Osteocyte (in vitro differentiated cells): ENCODE measurements around the gene NCAM1. TPM values are rescaled to one million over a fixed set of nuclear protein-coding genes. Genes with fewer than 3 reads are reported as not detected.

ENCODE experiments used
- DNase-seq: peaks from one replicate; pipeline ENCODE4 v3.0.0; 2021; ENCODE audit warnings: mixed read lengths; ENCODE audit not compliant: unreplicated experiment; ENCODE audit errors: extremely low spot score
- H3K27ac Mint-ChIP-seq: one replicate; pipeline ENCODE4 v1.8.0; 2021; ENCODE audit warnings: mild to moderate bottlenecking, mixed read lengths; ENCODE audit not compliant: unreplicated experiment
- H3K27me3 Mint-ChIP-seq: one replicate; pipeline ENCODE4 v1.8.0; 2021; ENCODE audit warnings: mixed read lengths; ENCODE audit not compliant: unreplicated experiment
- H3K36me3 Mint-ChIP-seq: one replicate; pipeline ENCODE4 v1.8.0; 2021; ENCODE audit warnings: mixed read lengths; ENCODE audit not compliant: unreplicated experiment
- H3K4me1 Mint-ChIP-seq: one replicate; pipeline ENCODE4 v1.8.0; 2021; ENCODE audit warnings: mixed read lengths; ENCODE audit not compliant: unreplicated experiment
- H3K4me3 Mint-ChIP-seq: one replicate; pipeline ENCODE4 v1.8.0; 2021; ENCODE audit warnings: mild to moderate bottlenecking, moderate library complexity, mixed read lengths; ENCODE audit not compliant: unreplicated experiment
- H3K9me3 Mint-ChIP-seq: one replicate; pipeline ENCODE4 v1.8.0; 2021; ENCODE audit warnings: mixed read lengths; ENCODE audit not compliant: unreplicated experiment
- CTCF ChIP-seq: fragments of 200-600 bp; sonication (generic); IDR thresholded peaks from 2 replicates; pipeline ENCODE4 v1.5.0; 2021; ENCODE audit warnings: antibody characterized with exemption, mild to moderate bottlenecking, moderate library complexity
- total RNA-seq: library from RNA; stranded (reverse); gene quantifications from 2 replicates; pipeline ENCODE4 v1.2.1, GENCODE V29; 2021

The NCAM1 gene
- total RNA-seq, 1 donor from 2014 or later, result 2.2 TPM

- no peak for DNase-seq
- peaks cover 23% of the 10 kb centered on the region for H3K36me3 Mint-ChIP-seq
- peaks cover 4% of the 10 kb centered on the region for H3K9me3 Mint-ChIP-seq
- no peak overlapping the region for H3K27ac Mint-ChIP-seq
- peaks cover 13% of the 10 kb centered on the region for H3K4me1 Mint-ChIP-seq
- no peak overlapping the region for H3K4me3 Mint-ChIP-seq
- no peak for TF ChIP-seq CTCF
- H3K27me3 Mint-ChIP-seq, result no peaks in the 10 kb centered on the region
Observed at GRCh38 chr11:113319085-113319484, 357.9 kb downstream of the NCAM1 start.

- H3K36me3 Mint-ChIP-seq, result peaks cover 28% of the 10 kb centered on the region
- H3K4me1 Mint-ChIP-seq, result peaks cover 3% of the 10 kb centered on the region
- DNase-seq, result no peak
- peaks cover 4% of the 10 kb centered on the region for H3K9me3 Mint-ChIP-seq
- TF ChIP-seq CTCF, result no peak
- H3K27me3 Mint-ChIP-seq, result no peaks in the 10 kb centered on the region
- H3K4me3 Mint-ChIP-seq, result no peak overlapping the region
- no peak overlapping the region for H3K27ac Mint-ChIP-seq
Observed at GRCh38 chr11:113322158-113322557, 360.9 kb downstream of the NCAM1 start.

- no peaks in the 10 kb centered on the region for H3K27me3 Mint-ChIP-seq
- H3K27ac Mint-ChIP-seq, result no peak overlapping the region
- TF ChIP-seq CTCF, result no peak
- no peaks in the 10 kb centered on the region for H3K9me3 Mint-ChIP-seq
- no peaks in the 10 kb centered on the region for H3K4me1 Mint-ChIP-seq
- H3K4me3 Mint-ChIP-seq, result no peak overlapping the region
- peaks cover 15% of the 10 kb centered on the region for H3K36me3 Mint-ChIP-seq
- no peak for DNase-seq
Observed at GRCh38 chr11:113324250-113324649, 363.0 kb downstream of the NCAM1 start.
